Mucosa of descending colon (tissue), 3 donors: ENCODE results near the gene SRD5A3. TPM values are rescaled to one million over a fixed set of nuclear protein-coding genes. Genes with fewer than 3 reads are reported as not detected.

Source experiments
- ATAC-seq: fragments of 200-7000 bp; cut with Tn5 transposase; one replicate; pipeline ENCODE4 v1.9.1; 2020; ENCODE audit warnings: mild to moderate bottlenecking, moderate library complexity
- DNase-seq, 3 donors: peaks; one replicate each; pipeline ENCODE4 v3.0.0-alpha.2; 2020
- H3K36me3 ChIP-seq: fragments of 200-600 bp; one replicate; pipeline ENCODE4 v1.8.0; 2021; ENCODE audit warnings: low read depth, mild to moderate bottlenecking
- H3K4me1 ChIP-seq: fragments of 200-600 bp; one replicate; pipeline ENCODE4 v1.8.0; 2021; ENCODE audit warnings: low read depth, mild to moderate bottlenecking
- H3K4me3 ChIP-seq: fragments of 200-600 bp; one replicate; pipeline ENCODE4 v1.8.0; 2021; ENCODE audit warnings: mild to moderate bottlenecking
- H3K9me3 ChIP-seq: fragments of 200-600 bp; one replicate; pipeline ENCODE4 v1.8.0; 2021; ENCODE audit warnings: mild to moderate bottlenecking
- CTCF ChIP-seq: fragments of 200-600 bp; IDR thresholded peaks from one replicate; pipeline ENCODE4 v1.8.0; 2022; ENCODE audit warnings: antibody characterized with exemption, mild to moderate bottlenecking
- intact Hi-C, 2 donors: fragments of 100-400 bp; cut with DNase I in 1 of 2; cut with micrococcal nuclease in 1 of 2; formaldehyde crosslinking; loops; one replicate each; pipeline versions ENCODE4 v1.11.0 to v1.11.1; 2022; cut with DNase I, micrococcal nuclease
- total RNA-seq, 3 donors: library from RNA; stranded (reverse); fragmentation: NEBNext Ultra II Directional in 2 of 3; extraction: Animal tissue kit (Norgen Biotek cat#: 25700) in 2 of 3; gene quantifications; one replicate each; pipeline versions ENCODE4 v1.2.1 to v1.2.4, GENCODE V29; 2021 to 2023
- donor health status: DM: no; HTN: no; CAD: no; lungs with moderate emphysema.
- donor health status: DM: no; HTN: no; CAD: no.
- donor health status: DM: no; HTN: yes; CAD: no.

SRD5A3 gene
- total RNA-seq, 3 donors from 2014 or later: 5.9 to 14.7 (median 14.0) TPM

- ATAC-seq: no peak
- TF ChIP-seq CTCF: no peak
- DNase-seq: no peak
- no peaks in the 10 kb centered on the region for H3K36me3 ChIP-seq
- intact Hi-C loops: no loop called here
- no peaks in the 10 kb centered on the region for H3K4me1 ChIP-seq
- H3K4me3 ChIP-seq: no peak overlapping the region
- no peaks in the 10 kb centered on the region for H3K9me3 ChIP-seq
These were observed 9.7 kb upstream of the SRD5A3 start for GRCh38 chr4:55336138-55337034.

GRCh38 chr4:55337944-55338343 is 8.1 kb upstream of the SRD5A3 start:
- no peak for TF ChIP-seq CTCF
- no peak for ATAC-seq
- no peak for DNase-seq
- Histone ChIP-seq H3K4me3 (no peak overlapping the region), H3K36me3 (no peaks in the 10 kb centered on the region), H3K4me1 (no peaks in the 10 kb centered on the region), H3K9me3 (no peaks in the 10 kb centered on the region)
- intact Hi-C loops: no loop called here

- TF ChIP-seq CTCF: no peak
- ATAC-seq (no peak), DNase-seq (no peak)
- Histone ChIP-seq H3K9me3 (no peaks in the 10 kb centered on the region), H3K36me3 (no peaks in the 10 kb centered on the region), H3K4me3 (no peak overlapping the region), H3K4me1 (no peaks in the 10 kb centered on the region)
- intact Hi-C loops: no loop called here
These were observed 7.6 kb upstream of the SRD5A3 start for GRCh38 chr4:55338486-55338885.

- Histone ChIP-seq H3K9me3 (no peaks in the 10 kb centered on the region), H3K4me1 (no peaks in the 10 kb centered on the region), H3K36me3 (no peaks in the 10 kb centered on the region), H3K4me3 (no peak overlapping the region)
- intact Hi-C loops: loop anchor here (10.0 kb wide), 2 partner anchors 55 to 215 kb away; partner anchors contain the start of gene TMEM165 (in 1 of the 2)
- ATAC-seq: no peak
- no peak for DNase-seq
- no peak for TF ChIP-seq CTCF
These were observed 5.8 kb upstream of the SRD5A3 start for GRCh38 chr4:55340266-55340665.

GRCh38 chr4:55343887-55344286 is 2.2 kb upstream of the SRD5A3 start:
- no peak for TF ChIP-seq CTCF
- Histone ChIP-seq H3K4me3 (no peak overlapping the region), H3K4me1 (peaks cover 10% of the 10 kb centered on the region), H3K9me3 (no peaks in the 10 kb centered on the region), H3K36me3 (no peaks in the 10 kb centered on the region)
- intact Hi-C loops: loop anchor here (10.0 kb wide), 2 partner anchors 51 to 211 kb away; partner anchors contain the start of gene TMEM165 (in 1 of the 2)
- no peak for DNase-seq
- no peak for ATAC-seq
